NT2/D1 (cell line): ENCODE data around the gene KCNQ1OT1.

Source experiments
- DNase-seq: peaks from one replicate; pipeline ENCODE4 v3.0.0-alpha.2; 2011; ENCODE audit warnings: low read depth, low spot score
- H3K27me3 ChIP-seq: 2 replicates; pipeline ENCODE4 v1.6.0; 2011; ENCODE audit warnings: mild to moderate bottlenecking; ENCODE audit not compliant: insufficient read length, insufficient read depth
- H3K36me3 ChIP-seq: 2 replicates; pipeline ENCODE4 v1.6.1; 2011; ENCODE audit warnings: mild to moderate bottlenecking, low read length, mixed read lengths; ENCODE audit not compliant: insufficient read depth, insufficient read length
- H3K4me1 ChIP-seq: 2 replicates; pipeline ENCODE4 v1.5.1; 2011; ENCODE audit not compliant: insufficient read depth, insufficient read length
- H3K4me3 ChIP-seq: 2 replicates; pipeline ENCODE4 v1.5.1; 2011; ENCODE audit warnings: low read depth; ENCODE audit not compliant: insufficient read length
- H3K9ac ChIP-seq: 2 replicates; pipeline ENCODE4 v1.6.0; 2011; ENCODE audit warnings: low read depth; ENCODE audit not compliant: insufficient read length
- H3K9me3 ChIP-seq: 2 replicates; pipeline ENCODE4 v1.5.1; 2011; ENCODE audit warnings: mild to moderate bottlenecking, low read length; ENCODE audit not compliant: insufficient read depth
- SUZ12 ChIP-seq: IDR thresholded peaks from 2 replicates; pipeline ENCODE4 v1.6.1; 2011; ENCODE audit not compliant: insufficient read length, insufficient read depth; ENCODE audit errors: extremely low read depth
- YY1 ChIP-seq: IDR thresholded peaks from 2 replicates; pipeline ENCODE4 v1.6.1; 2011; ENCODE audit not compliant: insufficient read length, insufficient read depth
- ZNF274 ChIP-seq: IDR thresholded peaks from 2 replicates; pipeline ENCODE4 v1.6.1; 2011; ENCODE audit warnings: mild to moderate bottlenecking, low read depth, low read length

The KCNQ1OT1 gene

DNA sequence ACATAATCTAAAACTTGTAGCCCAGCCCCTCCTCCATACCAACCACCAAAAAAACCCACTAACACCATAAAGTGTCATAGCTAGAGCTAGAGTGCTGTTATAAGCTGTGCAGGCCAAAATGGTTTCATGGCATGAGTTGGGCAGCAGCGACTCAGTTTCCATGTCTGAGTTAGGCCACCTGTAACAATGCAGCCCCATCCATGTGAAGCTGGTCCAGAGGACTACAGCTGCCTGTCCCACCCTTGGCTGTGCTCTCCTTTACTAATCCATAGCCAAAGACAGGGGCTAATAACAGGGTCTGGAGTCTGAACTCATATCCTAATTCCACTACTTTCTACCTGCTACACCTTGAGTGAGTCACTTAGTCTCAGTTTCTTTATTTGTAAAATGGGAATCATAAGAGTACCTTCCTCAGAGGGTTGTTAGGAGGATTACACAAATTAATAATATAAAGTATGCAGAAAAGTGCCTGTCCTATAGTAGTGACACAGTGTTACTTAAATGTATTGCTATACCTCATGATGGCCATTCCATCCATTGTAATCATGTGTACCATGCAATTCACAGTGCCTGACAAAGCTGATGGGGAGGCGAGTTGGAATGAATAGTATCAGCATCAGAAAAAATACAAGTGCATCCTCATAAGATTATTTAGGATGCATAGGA lies 20.6 kb downstream of the KCNQ1OT1 start:
- no peak for DNase-seq
- Histone ChIP-seq H3K36me3 (peaks cover 4% of the 10 kb centered on the region), H3K4me1 (peaks cover 10% of the 10 kb centered on the region), H3K9me3 (no peaks in the 10 kb centered on the region), H3K27me3 (no peaks in the 10 kb centered on the region), H3K9ac (no peak overlapping the region), H3K4me3 (no peak overlapping the region)
- TF ChIP-seq SUZ12 (no peak), YY1 (no peak), ZNF274 (no peak)

DNA sequence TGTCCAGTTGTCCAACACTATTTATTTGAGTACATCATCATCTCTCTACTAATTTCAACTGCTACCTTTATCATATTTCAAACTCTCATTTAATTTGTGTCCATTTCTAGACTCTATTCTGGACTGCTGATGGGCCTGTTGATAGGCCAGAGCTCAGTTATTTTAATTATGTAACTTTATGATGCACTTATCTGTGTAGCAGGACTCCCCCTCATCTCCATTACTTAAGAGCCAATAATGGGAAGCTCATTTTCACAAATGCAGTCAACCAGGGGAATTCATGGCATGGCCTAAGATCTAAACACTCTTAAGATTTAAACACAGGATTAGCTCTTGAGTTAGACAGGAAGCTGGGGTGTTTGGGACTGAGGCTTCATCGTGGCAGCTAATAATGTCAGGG lies 21.4 kb downstream of the KCNQ1OT1 start:
- no peak for TF ChIP-seq SUZ12
- Histone ChIP-seq H3K4me1 (peaks cover 13% of the 10 kb centered on the region), H3K27me3 (no peaks in the 10 kb centered on the region), H3K9me3 (no peaks in the 10 kb centered on the region), H3K9ac (no peak overlapping the region), H3K4me3 (no peak overlapping the region), H3K36me3 (peaks cover 4% of the 10 kb centered on the region)
- no peak for DNase-seq

- no peaks in the 10 kb centered on the region for H3K9me3 ChIP-seq
- no peak for DNase-seq
These were observed 22.7 kb downstream of the KCNQ1OT1 start for GRCh38 chr11:2677127-2677526.

GRCh38 chr11:2675540-2675939 lies 24.3 kb downstream of the KCNQ1OT1 start:
- no peak overlapping the region for H3K9ac ChIP-seq
- peaks cover 2% of the 10 kb centered on the region for H3K36me3 ChIP-seq
- no peaks in the 10 kb centered on the region for H3K9me3 ChIP-seq
- no peak for DNase-seq
- no peak for TF ChIP-seq ZNF274
- no peak for TF ChIP-seq YY1
- no peak for TF ChIP-seq SUZ12
- H3K4me3 ChIP-seq = no peak overlapping the region
- peaks cover 3% of the 10 kb centered on the region for H3K27me3 ChIP-seq
- H3K4me1 ChIP-seq = peaks cover 4% of the 10 kb centered on the region

More at GRCh38 chr11:2677127-2677526, 22.7 kb downstream of the KCNQ1OT1 start:
- Histone ChIP-seq H3K4me1 (peaks cover 4% of the 10 kb centered on the region), H3K9ac (no peak overlapping the region), H3K27me3 (peaks cover 3% of the 10 kb centered on the region), H3K4me3 (no peak overlapping the region), H3K36me3 (peaks cover 2% of the 10 kb centered on the region)
- TF ChIP-seq SUZ12 (no peak), YY1 (no peak), ZNF274 (no peak)

DNA sequence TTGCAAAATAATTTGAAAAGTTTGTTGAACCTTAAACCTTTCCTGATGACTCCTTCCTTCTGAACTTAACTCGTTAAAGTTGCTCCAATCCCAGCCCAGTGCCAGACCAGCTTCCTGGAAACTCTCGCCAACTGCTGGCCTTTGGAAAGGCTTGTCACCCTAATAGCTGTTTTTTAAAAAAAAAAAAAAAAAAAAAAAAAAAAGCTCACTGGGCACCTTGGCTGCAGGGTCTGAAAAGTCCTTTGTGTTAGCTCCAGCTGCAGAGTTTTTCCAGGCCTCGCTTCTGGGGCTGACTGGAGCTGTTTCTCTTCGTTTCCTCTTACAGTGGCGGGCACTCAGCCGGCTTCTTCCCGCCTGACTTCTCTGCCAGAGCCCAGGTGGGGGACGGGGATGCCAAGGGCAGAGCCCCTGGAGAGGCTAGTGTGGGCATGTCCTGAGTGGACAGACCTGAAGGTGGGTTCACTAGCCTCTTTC lies 25.1 kb downstream of the KCNQ1OT1 start:
- DNase-seq = no peak
- peaks cover 3% of the 10 kb centered on the region for H3K27me3 ChIP-seq
- no peaks in the 10 kb centered on the region for H3K9me3 ChIP-seq
- no peak overlapping the region for H3K4me3 ChIP-seq
- no peak overlapping the region for H3K9ac ChIP-seq
- TF ChIP-seq SUZ12 (no peak), ZNF274 (no peak), YY1 (no peak)
- H3K4me1 ChIP-seq = peaks cover 4% of the 10 kb centered on the region
- H3K36me3 ChIP-seq = peaks cover 2% of the 10 kb centered on the region

DNA sequence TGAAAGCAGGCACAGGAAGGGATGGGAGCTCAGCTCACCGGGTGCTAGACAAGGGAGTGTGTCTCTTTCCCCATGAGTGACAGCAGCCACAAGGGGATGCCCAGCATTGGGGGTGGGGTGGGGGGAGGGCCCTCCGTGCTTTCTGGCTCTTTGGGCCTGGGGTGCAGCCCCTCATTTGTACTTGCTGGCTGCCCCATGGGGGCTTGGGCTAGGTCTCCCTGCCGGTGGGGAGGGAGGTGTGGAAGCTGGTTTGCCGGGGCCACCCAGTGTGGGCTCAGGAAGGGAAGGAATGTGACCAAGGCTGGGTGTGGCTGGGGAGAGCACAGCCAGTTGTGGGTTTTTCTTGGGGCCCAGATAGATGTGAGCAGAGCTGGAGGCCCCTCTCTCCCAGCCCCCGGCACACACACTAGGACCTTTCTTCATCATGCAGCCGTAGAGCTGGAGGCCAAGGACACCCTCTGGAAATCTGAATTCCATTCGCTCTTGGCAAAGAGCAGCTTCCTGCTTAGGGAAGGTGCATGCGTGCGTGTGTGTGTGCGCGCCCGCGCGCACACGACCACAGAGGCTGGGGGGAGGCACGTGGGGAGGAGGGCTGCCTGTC lies 25.8 kb downstream of the KCNQ1OT1 start:
- Histone ChIP-seq H3K9me3 (no peaks in the 10 kb centered on the region), H3K4me3 (no peak overlapping the region), H3K9ac (no peak overlapping the region), H3K36me3 (peaks cover 7% of the 10 kb centered on the region), H3K4me1 (peaks cover 4% of the 10 kb centered on the region), H3K27me3 (peaks cover 3% of the 10 kb centered on the region)
- TF ChIP-seq YY1 (no peak), SUZ12 (no peak), ZNF274 (no peak)
- DNase-seq = no peak

DNA sequence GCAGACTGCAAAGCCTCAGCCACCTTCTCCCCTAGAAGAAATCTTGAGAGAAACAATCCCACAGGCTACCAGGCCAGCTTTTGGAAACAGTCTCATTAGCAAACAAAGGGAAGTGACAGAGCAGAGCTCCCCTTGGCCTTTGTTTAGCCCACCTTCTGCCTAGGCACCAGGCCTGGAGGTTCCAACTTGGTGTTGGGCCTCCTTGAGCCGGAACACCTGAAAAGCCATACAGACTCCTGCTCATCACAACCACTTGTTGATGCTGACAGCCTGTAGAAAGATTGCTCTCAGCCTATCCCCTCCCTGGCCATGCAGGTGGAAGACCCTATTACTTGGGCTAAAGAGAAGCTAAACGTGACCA lies 26.6 kb downstream of the KCNQ1OT1 start:
- DNase-seq = no peak
- no peak overlapping the region for H3K4me3 ChIP-seq
- peaks cover 3% of the 10 kb centered on the region for H3K27me3 ChIP-seq
- TF ChIP-seq YY1 = no peak
- TF ChIP-seq SUZ12 = no peak
- TF ChIP-seq ZNF274 = no peak
- H3K4me1 ChIP-seq = peaks cover 4% of the 10 kb centered on the region
- no peak overlapping the region for H3K9ac ChIP-seq
- peaks cover 9% of the 10 kb centered on the region for H3K36me3 ChIP-seq
- H3K9me3 ChIP-seq = no peaks in the 10 kb centered on the region
